Left forelimb (tissue), 1 donor: ENCODE measurements around the gene PPM1E.

ENCODE experiments used
- DNase-seq: peaks from one replicate; pipeline ENCODE4 v3.0.0-alpha.2; 2018; ENCODE audit warnings: low spot score

PPM1E gene

DNA sequence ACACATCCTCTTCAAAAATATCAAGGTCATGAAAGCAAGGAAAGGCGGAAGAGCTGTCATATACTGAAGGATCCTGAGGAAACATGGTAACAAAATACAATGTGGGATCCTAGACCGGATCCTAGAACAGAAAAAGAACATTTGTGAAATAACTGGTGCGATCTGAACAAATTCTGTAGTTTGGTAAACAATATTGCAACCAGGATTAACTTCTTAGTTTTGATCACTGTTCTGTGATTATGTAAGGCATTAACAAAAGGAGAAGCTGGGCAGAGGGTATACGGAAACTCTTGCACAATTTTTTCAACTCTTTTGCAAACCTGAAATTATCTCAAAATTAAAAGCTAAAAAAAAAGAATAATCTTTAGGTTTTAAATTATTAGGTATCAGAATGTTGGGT lies 241.3 kb downstream of the PPM1E start:
- DNase-seq = no peak

DNA sequence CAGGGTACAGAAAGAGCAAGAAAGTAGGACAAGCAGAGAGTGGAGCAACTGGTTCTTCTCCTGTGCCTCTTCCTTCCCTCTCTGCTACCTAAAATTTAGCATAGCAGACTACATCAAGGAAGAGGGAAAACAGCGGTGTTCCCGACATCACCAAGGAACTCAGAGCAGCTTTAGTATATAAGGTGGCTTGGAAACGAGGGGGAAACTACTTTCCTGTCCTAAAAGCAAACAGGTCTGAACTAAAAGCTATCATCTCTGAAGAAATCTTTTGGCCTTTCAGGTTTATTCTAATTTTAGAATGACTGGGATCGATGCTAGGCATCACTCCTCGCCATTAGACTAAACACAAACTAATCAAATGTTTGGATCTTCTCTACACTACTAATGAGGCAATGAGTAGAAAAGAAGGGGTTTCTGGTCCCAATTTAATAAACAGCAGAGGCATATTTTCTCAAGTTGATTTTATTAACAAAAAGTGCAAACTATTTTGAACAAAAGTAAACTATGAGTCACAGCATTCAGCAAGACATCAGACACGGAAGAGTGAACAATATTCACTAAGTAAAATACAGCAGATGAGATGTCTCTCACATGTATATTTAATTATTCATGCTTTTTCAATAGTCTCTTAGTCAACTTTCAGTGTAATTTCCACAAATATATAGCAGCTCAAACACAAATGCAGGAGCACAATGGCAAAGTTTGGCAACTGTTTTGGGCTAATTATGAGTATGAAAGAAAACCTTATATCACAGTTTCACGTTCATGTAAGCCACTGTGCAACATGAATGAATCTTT lies 242.3 kb downstream of the PPM1E start:
- DNase-seq = no peak

DNA sequence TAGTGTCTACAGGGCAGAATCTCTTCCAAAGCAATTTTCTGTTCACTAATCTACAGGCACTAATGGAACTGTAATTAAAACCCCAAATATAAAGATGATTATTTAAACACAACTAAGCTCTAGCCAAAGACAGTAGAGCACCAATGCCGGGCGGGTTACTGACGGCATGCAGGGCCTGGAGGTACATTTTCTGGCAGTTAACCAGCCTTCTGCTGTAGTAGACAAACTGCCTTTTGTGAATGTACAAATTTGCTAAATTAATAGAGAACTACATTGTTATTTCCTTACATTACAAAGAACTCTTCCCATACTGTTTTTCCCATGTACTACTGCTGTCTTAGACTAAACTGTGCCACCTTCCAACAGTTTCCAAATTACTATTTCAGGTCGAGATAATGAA lies 243.2 kb downstream of the PPM1E start:
- no peak for DNase-seq

DNA sequence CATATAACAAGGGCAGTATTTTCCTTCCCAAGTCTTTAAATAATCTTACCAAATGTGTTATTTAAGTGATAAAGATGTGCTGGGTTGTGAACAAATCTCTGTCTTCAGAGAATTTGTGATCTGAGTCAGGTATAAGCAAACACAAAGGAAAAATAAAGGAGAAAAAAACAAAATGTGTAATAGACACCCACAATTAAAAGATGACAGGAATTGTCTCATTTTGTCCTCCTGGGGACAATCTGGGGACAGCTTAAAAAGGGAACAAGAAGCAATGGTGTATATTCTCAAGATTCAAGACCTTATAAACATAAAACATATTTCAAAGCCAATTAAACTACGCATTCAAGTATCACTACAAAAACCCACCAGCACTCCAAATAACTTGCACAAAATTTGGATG lies 243.8 kb downstream of the PPM1E start:
- DNase-seq = no peak

DNA sequence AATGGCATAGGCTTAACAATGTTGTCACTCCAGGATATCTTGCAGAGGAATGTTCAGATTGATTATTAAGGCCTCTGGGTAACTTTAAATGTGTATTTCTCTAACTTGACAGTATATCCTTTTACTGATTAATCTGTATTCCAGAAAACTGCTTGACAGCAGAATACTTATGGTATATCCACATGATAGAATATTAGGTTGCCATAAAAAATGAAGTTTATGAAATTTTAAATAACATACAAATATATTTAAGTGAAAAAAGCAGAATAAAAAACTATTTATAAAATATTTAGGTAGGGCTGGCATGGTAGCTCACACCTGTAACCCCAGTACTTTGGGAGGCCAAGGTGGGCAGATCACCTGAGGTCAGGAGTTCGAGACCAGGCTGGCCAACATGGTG lies 244.4 kb downstream of the PPM1E start:
- DNase-seq = no peak

DNA sequence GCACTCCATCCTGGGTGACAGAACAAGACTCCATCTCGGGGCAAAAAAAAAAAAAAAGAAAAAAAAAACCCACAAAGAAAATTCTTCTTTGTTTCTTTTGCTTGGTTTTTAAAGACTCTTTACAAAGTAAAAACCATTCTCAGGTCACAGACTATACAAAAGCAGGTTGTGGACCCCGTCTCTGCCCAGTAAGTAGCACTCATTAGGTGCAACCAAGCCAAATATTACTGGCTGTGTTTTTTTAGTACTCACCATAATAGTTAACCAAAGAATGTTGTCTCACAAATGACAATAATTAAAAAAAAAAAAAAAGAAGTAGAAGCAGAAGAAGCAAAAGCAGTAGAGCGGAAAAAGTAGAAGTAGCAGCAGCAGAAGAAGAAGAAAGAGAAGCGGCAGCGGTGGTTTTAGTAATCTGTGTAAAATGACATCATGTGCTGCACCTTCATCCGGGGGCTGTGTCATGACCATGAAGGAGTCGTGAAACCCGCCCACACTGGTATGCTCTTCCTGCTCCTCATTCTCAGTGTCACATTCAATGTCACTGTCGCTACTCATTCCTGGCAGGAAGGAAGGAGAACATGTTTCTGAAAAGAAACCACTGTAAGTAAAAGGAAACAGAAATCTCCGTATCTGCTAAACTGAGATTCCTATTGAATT lies 245.6 kb downstream of the PPM1E start:
- DNase-seq = no peak

DNA sequence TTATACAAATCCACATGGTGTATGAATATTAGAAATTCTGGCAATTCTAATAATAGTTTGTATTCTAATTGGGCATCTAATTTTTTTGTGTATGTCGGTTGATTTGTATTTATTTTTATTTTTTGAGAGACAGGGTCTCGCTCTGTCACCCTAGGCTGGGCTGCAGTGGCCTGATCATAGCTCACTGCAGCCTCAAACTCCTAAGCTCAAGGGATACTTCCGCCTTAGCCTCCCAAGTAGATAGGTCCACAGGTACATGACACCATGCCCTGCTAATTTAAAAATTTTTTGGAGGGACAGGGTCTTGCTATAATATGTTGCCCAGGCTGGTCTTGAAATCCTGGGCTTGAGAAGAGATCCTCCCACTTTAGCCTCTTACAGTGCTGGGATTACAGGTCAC lies 246.5 kb downstream of the PPM1E start:
- no peak for DNase-seq

DNA sequence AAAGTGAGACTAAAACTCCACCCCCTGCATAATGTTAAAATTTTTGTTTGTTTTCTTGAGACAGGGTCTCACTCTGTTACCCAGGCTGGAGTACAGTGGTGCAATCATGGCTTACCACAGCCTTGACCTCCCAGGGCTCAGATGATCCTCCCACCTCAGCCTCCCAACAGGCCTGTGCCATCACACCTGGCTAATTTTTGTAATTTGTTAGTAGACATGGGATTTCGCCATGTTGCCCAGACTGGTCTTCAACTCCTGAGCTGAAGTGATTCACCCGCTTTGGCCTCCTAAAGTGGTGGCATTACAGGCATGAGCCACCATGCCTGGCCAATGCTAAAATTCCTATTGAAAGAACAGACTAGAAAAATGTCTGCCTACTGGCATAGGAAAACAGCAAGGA lies 247.2 kb downstream of the PPM1E start:
- no peak for DNase-seq

DNA sequence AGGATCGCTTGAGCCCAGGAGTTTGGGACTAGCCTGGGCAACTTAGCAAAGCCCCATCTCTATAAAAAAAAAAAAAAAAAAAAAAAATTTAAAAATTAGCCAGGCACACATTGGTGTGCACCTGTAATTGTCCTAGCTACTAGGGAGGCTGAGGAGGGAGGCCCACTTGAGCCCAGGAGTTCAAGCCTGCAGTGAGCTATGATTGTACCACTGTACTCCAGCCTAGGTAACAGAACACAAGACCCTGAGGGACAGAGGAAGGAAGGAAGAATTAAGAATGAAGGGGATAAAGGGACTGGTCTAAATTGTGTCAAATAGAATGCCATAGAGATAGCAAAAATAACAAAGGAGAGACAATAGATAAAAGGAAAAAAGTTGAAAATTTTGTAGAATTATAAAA lies 248.2 kb downstream of the PPM1E start:
- no peak for DNase-seq

DNA sequence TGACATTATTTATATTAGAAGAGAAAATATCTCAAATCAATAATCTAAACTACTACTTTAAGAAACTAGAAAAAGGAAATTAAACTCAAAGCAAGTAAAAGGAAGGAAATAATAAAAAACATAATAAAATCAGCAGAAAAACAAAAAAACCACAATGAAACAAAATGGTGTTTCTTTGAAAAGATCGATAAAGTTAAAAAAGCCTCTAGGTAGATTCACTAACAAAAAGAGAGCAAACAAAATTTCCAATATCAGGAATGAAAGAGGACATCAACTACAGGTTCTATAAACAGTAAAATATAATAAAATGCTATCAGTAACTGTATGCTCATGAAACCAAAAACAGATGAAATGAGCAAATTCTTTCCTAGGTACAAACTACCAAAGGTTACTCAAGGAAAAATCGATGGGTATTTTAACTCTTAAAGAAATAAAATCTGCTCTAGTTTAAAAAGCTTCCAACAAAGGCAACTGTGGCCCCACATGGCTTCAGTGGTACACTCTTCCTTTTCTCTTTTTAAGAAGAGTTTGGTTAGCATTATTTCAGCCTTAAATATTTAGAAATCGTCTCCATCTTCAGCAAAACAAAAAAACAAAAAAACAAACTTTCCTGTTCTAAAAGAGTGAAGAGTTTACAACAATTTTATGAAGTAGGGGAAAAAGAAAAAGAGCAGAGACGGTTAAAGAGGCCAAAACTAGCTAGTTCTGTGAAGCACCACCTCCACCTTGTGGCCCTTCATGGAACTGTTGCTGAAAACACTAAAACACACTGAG lies 248.9 kb downstream of the PPM1E start:
- DNase-seq = no peak

DNA sequence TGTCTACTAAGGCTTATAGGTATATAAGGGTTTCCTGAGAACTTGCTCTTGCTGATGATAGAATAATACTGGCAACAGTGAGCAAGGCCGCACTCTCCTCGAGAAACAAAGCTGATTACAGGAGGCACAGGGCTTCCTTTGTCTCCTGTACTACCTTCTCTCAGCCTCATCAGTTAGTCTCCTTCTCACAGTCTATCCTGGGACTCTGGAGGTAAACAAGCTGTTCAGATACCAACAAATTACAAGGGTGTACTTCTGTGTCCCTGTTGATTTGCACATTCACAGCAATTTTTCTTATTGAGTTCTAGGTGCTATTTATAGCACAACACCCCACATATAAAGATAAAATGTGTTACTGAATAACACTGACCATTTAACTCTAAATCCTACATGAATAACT lies 252.3 kb downstream of the PPM1E start:
- no peak for DNase-seq

DNA sequence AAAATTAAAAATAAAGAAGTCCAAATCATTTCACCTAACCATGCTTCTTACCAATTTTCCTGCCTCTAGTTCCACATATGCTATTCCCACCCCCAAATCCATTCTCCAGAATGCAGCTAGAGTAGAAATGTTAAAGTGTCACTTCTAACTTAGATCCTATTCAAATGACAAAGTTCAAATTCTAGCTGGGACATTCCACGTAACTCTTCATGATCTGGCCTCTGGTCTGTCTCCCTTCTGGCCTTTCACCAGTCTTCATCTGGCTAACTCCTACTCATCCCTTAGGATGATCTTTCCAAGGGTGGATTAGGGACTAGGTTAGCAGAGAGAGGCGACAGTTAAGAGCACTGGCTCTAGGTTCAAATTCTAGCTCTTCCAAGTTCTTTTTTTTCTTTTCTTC lies 253.1 kb downstream of the PPM1E start:
- DNase-seq = no peak

DNA sequence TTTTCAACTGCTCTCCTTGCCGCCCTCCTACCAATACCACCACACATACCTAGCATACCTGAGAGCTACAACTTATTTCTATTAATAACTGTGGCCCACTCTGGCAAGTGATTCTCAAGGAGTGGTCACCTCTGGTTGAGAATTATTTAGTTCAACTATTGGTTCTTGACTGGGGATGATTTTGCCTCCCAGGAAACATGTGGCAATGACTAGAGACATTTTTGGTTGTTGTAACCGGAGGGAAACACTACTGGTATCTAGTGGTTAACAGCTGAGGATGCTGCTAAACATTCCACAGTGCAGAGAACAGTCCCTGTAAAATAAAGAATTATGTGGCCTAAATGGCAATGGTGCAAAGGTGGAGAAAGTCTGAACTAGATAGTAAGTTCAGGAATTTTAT lies 254.4 kb downstream of the PPM1E start:
- no peak for DNase-seq

DNA sequence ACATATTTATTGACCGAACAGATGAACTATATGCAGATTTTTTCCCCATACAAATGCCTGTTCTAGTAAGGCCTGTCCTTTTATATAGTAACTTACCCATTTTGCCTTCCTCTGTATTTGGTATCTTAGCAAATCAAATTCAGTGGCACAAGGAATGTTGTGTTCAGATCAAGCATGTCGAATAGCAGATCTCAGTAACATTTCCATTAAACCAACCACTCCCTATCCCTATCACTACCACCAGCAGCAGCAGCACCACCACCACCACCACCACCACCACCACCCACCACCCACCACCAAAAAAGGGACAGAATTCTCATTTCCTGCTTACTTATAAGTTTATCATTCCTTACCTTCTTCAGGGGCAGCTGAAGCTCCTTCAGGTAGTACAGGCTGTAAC lies 256.3 kb downstream of the PPM1E start:
- DNase-seq = no peak

DNA sequence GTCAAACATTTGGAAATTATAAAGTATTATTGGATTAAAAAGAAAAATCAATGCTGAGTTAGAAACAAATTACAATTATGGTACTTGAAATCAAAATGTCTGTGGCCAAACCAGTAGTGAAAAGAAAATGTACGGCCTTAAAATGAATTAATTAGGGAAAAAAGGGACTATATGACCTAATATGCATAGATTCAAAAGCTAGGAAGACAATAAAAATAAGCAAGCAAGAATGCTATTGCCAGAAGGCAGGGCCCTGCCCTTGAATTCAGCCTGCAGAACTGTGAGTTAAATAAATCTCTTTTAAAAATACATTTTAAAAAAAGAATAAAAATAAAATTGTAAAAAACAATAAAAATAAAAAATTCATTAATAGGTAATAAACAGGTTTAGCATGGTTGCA lies 262.4 kb downstream of the PPM1E start:
- DNase-seq = no peak

DNA sequence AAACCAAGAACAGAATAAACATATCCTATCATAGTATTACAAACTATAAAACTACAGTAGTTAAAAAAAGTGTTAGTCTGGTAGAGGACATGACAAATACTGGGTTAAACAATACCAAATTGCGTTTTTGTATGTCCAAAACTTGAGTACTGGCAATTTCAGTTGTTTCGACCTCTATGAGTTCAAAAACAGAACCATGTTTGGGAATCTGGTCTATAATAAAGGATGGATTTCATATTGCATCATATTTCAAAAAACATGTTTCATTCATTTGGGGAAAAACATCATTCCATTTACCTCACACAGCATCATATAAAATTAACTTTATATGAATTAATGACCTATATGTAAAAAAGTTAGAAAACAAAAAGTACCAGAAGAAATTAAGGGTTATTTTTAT lies 269.3 kb downstream of the PPM1E start:
- no peak for DNase-seq

DNA sequence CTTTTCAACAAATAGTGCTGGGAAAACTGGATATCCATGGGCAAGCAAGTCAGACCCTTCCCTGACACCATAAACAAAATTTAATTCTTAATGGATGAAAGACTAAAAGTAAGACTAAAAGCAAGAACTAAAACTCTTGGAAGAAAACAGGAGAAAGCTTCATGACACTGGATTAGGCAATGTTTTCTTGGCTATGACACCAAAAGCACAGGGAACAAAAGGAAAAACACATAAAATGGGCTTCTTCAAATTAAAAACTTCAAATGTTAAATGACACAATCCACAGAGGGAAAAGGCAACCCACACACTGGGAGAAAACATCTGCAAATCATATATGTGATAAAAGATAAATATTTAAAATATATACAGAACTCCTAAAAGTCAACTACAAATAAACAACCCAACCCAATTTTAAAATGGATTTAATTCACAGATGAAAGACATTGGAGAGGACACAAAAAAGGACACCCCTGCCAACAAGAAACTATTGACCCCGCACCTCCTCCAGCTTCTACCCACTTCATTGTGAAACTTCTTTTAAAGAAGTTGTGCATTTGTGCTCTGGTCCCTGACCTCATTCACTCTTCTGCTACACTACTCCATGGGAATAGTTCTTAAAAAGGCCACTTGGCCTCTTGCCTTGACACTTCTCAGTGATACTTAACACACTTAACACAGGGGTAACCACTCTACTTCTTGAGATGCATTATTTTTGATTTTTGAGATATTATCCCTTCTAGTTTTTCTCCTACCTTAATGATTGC lies 270.7 kb downstream of the PPM1E start:
- no peak for DNase-seq

DNA sequence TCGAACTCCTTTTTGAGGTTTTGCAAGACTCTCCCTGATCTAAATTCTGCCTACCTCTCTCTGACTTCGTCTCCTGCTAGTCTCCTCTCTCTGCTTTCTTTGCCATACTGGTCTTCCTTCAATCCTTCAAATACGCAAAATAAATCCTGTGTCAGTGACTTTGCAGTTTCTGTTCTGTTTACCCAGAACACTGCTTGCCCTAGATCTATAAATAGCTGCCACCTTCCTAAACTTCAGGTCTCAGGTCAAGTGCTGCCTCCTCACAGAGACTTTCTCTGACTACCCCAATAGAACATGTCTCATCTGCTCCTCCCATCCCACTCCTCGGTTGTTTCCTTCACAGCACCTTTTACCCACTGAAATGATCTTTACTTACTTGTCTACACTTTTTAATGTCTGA lies 272.1 kb downstream of the PPM1E start:
- no peak for DNase-seq

DNA sequence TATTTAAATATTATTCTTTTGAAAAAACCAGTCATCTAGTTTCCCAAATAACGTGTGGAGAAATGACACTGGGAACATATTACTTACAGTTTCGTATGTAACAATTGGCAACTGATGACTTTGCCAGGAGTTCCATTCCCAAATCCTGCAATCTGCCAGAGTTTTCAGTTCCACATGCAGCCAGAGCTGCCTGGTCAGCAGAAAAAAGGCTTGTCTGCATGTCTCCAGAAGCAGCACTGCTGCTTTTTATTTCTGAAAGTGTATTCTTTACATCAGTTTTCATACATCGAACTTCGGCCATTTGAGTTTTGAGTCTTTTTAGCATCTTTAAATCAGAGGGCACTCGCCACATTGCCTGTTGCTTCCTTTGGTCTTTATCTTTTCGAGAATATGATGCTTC lies 272.7 kb downstream of the PPM1E start:
- no peak for DNase-seq

DNA sequence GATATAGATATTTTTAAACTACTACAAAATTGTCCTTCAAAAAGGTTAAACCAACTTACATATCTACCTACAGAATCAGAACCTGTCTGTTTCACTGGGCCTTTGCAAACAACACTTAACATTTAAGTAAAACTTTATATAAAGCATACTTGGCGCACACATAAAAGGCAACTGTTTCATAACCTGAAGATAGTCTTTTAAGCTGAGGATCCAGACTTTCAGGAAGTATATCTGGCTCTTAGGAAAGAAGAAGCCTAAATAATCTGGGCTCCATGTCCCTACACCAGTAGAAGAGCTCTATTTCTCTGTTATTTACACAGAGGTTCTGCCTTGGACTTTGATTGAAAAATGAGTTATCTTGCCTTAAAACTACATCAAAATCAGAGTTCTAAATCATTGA lies 275.2 kb downstream of the PPM1E start:
- DNase-seq = no peak
